Limb (tissue), 2 donors: ENCODE measurements around the gene LEO1.

Experiments used
- DNase-seq, 2 donors: peaks; one replicate each; pipeline ENCODE4 v3.0.0-alpha.2; 2016; ENCODE audit errors: extremely low spot score in 2 of 2

The LEO1 gene

GRCh38 chr15:51931638-51932037 is 39.9 kb downstream of the LEO1 start:
- no peak for DNase-seq

- DNase-seq = no peak
These were observed 40.6 kb downstream of the LEO1 start for GRCh38 chr15:51931016-51931415.

- DNase-seq = no peak
These were observed 44.8 kb downstream of the LEO1 start for GRCh38 chr15:51926809-51927208.

- no peak for DNase-seq
These were observed 47.2 kb downstream of the LEO1 start for GRCh38 chr15:51924156-51925068.

GRCh38 chr15:51917493-51917892 is 54.1 kb downstream of the LEO1 start:
- DNase-seq = no peak

GRCh38 chr15:51912528-51912927 is 59.0 kb downstream of the LEO1 start:
- DNase-seq = no peak

- no peak for DNase-seq
These were observed 62.0 kb downstream of the LEO1 start for GRCh38 chr15:51909584-51909983.

- DNase-seq = no peak
These were observed 63.3 kb downstream of the LEO1 start for GRCh38 chr15:51908316-51908715.

GRCh38 chr15:51907136-51907862 is 64.3 kb downstream of the LEO1 start:
- DNase-seq = no peak

GRCh38 chr15:51904931-51905330 is 66.6 kb downstream of the LEO1 start:
- DNase-seq = no peak

GRCh38 chr15:51904421-51904820 is 67.2 kb downstream of the LEO1 start:
- DNase-seq = no peak

- no peak for DNase-seq
These were observed 82.1 kb downstream of the LEO1 start for GRCh38 chr15:51889486-51889885.

- no peak for DNase-seq
These were observed 82.9 kb downstream of the LEO1 start for GRCh38 chr15:51888593-51889195.
